AG04450 (cell line): ENCODE results near the gene KCNQ5. TPM values are rescaled to one million over a fixed set of nuclear protein-coding genes. Genes with fewer than 3 reads are reported as not detected.

Experiments
- CTCF ChIA-PET: fragments of 300-600, 350-600 bp; formaldehyde crosslinking; extraction: SDS; loops from one replicate; lab custom pipeline; 2022; ENCODE audit warnings: antibody characterized with exemption, inconsistent platforms; lab: Charles Lee
- POLR2A ChIA-PET: fragments of 350-600 bp; formaldehyde crosslinking; extraction: SDS; loops from one replicate; lab custom pipeline; 2021; ENCODE audit warnings: antibody characterized with exemption, inconsistent platforms; lab: Yijun Ruan, JAX
- DNase-seq: peaks from one replicate; pipeline ENCODE4 v3.0.0-alpha.2; 2011; ENCODE audit warnings: low read depth, low spot score
- H3K27ac ChIP-seq: one replicate; pipeline ENCODE4 v1.5.1; 2012; ENCODE audit warnings: low read depth, low read length, control low read depth
- H3K27me3 ChIP-seq: one replicate; pipeline ENCODE4 v1.6.0; 2012; ENCODE audit warnings: low read length; ENCODE audit not compliant: control insufficient read depth, insufficient read depth
- H3K4me3 ChIP-seq: 2 replicates; pipeline ENCODE4 v1.5.1; 2011; ENCODE audit warnings: mild to moderate bottlenecking, low read depth, low read length, control low read depth
- H3K9me3 ChIP-seq: 2 replicates; pipeline ENCODE4 v1.5.1; 2012; ENCODE audit warnings: low read length; ENCODE audit not compliant: control insufficient read depth, insufficient read depth
- CTCF ChIP-seq: IDR thresholded peaks from 2 replicates; pipeline ENCODE4 v1.5.1; 2011; ENCODE audit warnings: low read depth, low read length, control low read depth, inconsistent platforms
- polyA plus RNA-seq: library from polyadenylated mRNA; depleted of rRNA; stranded (reverse); fragments of >200 nt; gene quantifications from 2 replicates; pipeline ENCODE4 v1.2.3, GENCODE V29; 2011

The KCNQ5 gene
- polyA plus RNA-seq, 1 experiment = 0.52 TPM

- ChIA-PET POLR2A (no interaction called here), CTCF (interaction anchor here (0.6 to 1.1 kb wide), 13 partner anchors 11 to 559 kb away, joined by 3 to 15 read pairs (median 3); no protein-coding TSS in a partner anchor)
- no peaks in the 10 kb centered on the region for H3K27me3 ChIP-seq
- H3K4me3 ChIP-seq = no peak overlapping the region
- H3K9me3 ChIP-seq = no peaks in the 10 kb centered on the region; the same call in 1 of the 2 replicates
- no peak for DNase-seq
- no peak overlapping the region for H3K27ac ChIP-seq
- peak; percentile 80 for TF ChIP-seq CTCF
These were observed 2.8 kb downstream of the KCNQ5 start for GRCh38 chr6:72624557-72625160.

GRCh38 chr6:72626126-72626525 is 4.3 kb downstream of the KCNQ5 start:
- H3K9me3 ChIP-seq = no peaks in the 10 kb centered on the region; the same call in 1 of the 2 replicates
- TF ChIP-seq CTCF = no peak
- CTCF ChIA-PET = interaction anchor here (1.3 kb wide), 1 partner anchor 10 kb away, joined by 3 read pairs; no protein-coding TSS in a partner anchor
- no peak overlapping the region for H3K4me3 ChIP-seq
- POLR2A ChIA-PET = no interaction called here
- no peaks in the 10 kb centered on the region for H3K27me3 ChIP-seq
- H3K27ac ChIP-seq = no peak overlapping the region
- no peak for DNase-seq

GRCh38 chr6:72627539-72627938 is 5.7 kb downstream of the KCNQ5 start:
- no peak for DNase-seq
- CTCF ChIA-PET = interaction anchor here (0.8 to 2.3 kb wide), 4 partner anchors 11 to 216 kb away, joined by 3 to 11 read pairs (median 4); no protein-coding TSS in a partner anchor

GRCh38 chr6:72631480-72631879 is 9.6 kb downstream of the KCNQ5 start:
- POLR2A ChIA-PET = no interaction called here
- Histone ChIP-seq H3K27ac (no peak overlapping the region), H3K9me3 (no peaks in the 10 kb centered on the region; the same call in 1 of the 2 replicates), H3K4me3 (no peak overlapping the region), H3K27me3 (no peaks in the 10 kb centered on the region)
- CTCF ChIA-PET = interaction anchor here (0.6 to 2.4 kb wide), 3 partner anchors 12 to 551 kb away, joined by 3 to 13 read pairs (median 4); no protein-coding TSS in a partner anchor
- no peak for DNase-seq
- no peak for TF ChIP-seq CTCF

More at GRCh38 chr6:72627539-72627938, 5.7 kb downstream of the KCNQ5 start:
- POLR2A ChIA-PET = no interaction called here
- Histone ChIP-seq H3K27me3 (no peaks in the 10 kb centered on the region), H3K27ac (no peak overlapping the region), H3K4me3 (no peak overlapping the region), H3K9me3 (no peaks in the 10 kb centered on the region; the same call in 1 of the 2 replicates)
- TF ChIP-seq CTCF = no peak

GRCh38 chr6:72635636-72636035 is 13.8 kb downstream of the KCNQ5 start:
- Histone ChIP-seq H3K27me3 (no peaks in the 10 kb centered on the region), H3K27ac (no peak overlapping the region), H3K9me3 (no peaks in the 10 kb centered on the region; the same call in 1 of the 2 replicates), H3K4me3 (no peak overlapping the region)
- no peak for TF ChIP-seq CTCF
- DNase-seq = no peak
- ChIA-PET CTCF (interaction anchor here (0.7 to 3.4 kb wide), 7 partner anchors 11 to 494 kb away, joined by 3 to 16 read pairs (median 5); partner anchors contain the start of gene KCNQ5), POLR2A (no interaction called here)
